GM19035 (cell line): Measurements from ENCODE around the gene ZNF683.
"Not testable (repeated sequence)": the region's sequence is repeated elsewhere in the genome, so short reads cannot be mapped to it uniquely, and the experiment has no call there.

Experiments used
- ATAC-seq: cut with Tn5 transposase; IDR thresholded peaks from one replicate; pipeline ENCODE4 v1.9.1; 2021; ENCODE audit not compliant: unreplicated experiment

ZNF683 gene

DNA sequence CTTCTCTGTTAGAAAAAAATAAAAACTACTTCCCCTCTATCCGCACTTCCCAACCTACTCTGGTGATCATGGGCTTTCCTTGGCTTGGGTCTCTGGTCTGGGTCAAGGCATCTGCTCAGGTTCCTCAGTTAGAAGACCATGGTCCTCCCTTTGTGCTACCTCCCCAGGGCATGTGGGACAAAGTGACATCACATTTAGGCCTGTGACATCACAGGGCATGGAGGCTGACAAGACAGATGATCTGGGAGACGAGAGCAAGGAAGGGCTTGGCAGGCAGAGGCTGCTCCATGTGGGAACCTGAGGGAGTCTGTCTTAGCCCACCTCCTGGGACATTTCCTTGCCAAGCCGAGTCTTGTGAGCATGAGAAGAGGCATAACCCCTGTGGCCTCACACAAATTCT is at the start of gene ZNF683:
ZNF683 (minus strand) TSS at position 140 of the 400 bp plus-strand sequence. CDS start 4,179 bp downstream, outside the sequence.
- ATAC-seq, result not testable (repeated sequence)

DNA sequence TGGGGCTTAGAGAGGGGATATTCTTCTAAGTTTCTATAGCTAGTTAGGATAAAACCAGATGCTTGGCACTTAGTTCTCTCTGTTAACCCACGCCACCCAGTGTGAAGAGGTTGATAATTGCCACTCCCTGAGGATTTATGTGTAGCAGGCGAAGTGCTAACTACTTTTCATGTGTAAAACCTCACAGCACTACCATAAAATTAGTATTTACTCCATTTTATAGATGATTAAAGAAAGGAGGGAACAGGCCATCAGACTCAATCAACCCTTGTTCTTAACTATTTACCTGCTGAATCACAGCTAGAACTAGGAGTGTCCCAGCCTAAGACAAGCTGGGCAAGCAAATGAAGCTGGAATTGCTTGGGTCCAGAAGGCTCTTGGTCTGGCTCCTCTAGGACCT is 46.9 kb upstream of the ZNF683 start:
- no peak for ATAC-seq

DNA sequence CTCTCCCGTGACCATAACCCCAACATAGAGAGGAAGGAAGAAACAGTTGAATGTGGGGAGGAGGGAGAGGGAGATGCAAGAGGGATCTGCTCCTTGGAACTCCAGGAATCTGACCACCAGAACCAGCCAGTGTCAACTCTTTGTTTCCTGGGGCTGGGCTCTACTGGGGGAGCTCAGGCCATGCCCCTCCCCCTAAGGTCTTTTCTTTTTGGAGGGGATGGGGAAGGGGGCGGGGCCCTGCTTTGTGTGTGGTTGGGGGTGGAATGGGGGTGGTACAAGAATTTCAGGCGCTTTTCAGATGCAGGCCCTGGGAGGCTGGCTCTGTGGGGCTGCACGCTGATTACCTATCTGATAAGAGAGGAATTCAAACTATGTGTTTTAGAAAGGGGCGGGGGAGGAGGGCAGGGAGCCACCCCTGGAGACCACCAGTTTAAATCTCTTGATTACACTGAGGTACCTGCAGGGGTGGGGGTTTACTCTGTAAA is 46.4 kb upstream of the ZNF683 start:
- ATAC-seq, result no peak

DNA sequence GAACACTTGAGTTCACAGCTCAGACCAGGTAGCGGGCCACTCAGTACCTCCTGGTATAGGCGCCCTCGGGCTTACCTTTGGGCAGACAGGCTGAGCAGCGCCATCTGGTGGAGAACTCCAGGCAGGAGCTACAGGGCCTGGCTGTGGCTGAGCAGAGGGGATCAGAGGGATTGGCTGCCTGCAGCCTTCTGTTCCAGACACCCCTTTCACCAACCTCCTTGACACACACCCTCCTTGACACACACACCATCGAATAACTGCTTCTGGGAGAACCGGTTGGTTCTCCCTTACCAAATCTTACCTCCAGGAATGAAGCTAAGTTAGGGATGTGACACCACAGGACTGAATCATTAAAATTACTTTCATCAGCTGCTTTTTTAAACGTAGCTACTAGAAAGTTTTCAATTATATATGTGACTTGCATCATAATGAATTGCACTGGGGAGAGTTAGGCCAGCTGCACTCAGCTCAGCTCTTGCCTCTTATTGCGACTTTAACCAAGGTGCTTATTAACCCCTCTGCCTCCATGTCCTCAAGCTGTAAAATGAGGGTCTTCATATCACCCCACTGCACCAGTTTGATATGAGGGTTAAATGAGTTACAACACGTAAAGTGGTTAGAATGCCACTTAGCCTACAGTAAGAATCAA is 44.7 kb upstream of the ZNF683 start:
- ATAC-seq, result no peak

DNA sequence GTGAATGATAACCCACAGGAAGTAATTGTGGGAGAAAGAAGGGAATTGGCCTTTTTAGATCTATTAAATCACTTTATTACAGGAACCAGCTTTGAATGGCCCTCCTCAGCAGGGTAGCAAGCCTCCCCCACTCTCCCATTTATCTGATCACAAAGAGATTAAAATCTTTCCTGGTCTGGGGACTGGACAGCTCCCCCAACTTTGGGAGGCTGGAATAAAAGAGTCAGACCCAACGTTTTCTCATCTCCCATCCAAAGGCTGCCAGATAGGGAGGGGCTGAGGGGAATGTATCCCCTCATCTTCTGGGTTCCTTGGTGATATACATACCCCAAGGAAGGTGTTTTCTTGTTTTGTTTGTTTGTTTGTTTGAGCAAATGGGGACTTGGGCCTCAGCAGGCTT is 40.5 kb upstream of the ZNF683 start:
- ATAC-seq, result no peak

DNA sequence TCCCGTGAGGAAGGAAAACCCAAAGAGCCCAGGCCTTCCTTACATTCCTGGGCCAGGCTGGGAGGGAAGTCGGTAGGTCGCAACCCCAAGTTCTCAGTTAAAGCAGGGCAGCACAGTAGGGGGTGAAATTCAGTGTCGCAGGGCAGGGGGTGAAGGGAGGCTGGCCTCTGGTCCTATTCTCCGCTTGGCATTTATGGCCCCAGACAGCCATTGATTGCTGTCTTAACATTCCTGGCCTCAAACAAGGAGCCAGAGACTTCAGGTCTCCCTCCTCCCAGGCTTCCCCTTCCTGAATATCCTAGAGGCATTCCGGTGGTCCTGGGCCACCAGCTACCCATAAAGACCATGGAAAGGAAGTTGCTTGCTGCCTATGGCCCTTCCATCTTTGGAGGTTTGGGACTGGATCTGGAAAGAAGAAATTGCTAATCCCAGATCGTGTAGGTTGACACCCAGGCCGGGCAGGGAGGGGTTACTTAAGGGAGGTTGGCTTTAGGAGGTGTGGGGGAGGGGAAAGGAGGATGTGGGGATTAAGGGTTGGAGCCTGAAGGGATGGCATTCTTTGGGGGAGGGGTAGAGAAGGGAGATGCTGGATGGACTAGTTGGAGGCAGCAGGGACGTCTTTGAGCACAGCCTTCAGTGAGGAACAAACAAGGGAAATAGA is 39.8 kb upstream of the ZNF683 start:
- no peak for ATAC-seq

DNA sequence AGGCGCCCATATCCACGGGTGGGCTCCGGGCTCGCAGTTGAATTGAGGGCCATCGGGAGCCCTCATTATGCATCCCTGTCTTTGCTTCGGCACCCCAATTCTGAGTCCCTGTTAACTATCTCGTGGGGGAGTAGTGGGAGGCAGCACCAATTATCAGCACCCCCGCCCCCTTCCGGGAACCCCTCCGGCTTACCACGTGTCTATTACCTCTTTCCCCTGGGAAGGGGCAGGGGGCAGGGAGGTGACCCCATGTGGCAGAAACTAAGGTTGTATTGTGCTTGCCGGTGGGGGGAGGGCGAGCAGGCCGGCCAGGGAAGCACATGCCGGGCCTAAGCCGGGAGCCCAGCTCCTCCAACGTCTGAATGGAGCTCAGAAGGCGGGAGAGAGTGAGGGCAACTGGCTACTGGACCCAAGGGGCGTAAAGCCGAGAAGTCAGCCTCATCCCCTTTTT is 39.1 kb upstream of the ZNF683 start:
- ATAC-seq, result no peak

DNA sequence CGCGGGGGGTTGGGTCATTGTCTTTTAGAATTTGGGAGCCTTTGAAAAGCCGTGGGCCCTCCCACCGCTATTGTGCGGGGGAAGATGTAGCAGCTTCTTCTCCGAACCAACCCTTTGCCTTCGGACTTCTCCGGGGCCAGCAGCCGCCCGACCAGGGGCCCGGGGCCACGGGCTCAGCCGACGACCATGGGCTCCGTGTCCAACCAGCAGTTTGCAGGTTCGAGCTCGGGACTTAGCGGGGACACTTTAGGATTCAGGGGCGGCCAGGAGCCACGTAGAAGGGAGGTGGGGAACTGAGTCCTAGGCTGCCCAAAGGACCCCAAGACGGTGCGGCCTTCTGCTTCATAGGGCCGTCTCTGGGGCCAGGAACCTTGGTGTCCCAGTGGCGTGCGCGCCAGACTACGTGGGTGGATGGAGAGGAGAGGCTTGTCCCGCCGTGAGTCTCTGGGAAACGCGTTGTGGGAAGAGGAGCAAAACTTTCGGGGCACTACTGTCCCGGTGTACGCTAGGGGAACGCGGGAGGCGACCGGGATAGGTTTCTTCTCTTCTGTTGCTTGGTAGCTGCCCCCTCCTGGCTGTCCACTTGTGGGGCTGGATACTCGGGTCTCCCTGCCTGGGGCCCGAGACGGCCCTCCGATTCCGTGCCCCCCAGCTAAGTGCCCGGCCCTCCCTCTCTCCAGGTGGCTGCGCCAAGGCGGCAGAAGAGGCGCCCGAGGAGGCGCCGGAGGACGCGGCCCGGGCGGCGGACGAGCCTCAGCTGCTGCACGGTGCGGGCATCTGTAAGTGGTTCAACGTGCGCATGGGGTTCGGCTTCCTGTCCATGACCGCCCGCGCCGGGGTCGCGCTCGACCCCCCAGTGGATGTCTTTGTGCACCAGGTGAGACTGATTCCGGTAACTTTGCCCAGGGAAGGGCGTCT is 38.4 kb upstream of the ZNF683 start, which contains the start of gene LIN28A:
LIN28A (plus strand) TSS at position 112 of the 918 bp plus-strand sequence; CDS start at position 187, 75 bp downstream.
- ATAC-seq, result no peak

DNA sequence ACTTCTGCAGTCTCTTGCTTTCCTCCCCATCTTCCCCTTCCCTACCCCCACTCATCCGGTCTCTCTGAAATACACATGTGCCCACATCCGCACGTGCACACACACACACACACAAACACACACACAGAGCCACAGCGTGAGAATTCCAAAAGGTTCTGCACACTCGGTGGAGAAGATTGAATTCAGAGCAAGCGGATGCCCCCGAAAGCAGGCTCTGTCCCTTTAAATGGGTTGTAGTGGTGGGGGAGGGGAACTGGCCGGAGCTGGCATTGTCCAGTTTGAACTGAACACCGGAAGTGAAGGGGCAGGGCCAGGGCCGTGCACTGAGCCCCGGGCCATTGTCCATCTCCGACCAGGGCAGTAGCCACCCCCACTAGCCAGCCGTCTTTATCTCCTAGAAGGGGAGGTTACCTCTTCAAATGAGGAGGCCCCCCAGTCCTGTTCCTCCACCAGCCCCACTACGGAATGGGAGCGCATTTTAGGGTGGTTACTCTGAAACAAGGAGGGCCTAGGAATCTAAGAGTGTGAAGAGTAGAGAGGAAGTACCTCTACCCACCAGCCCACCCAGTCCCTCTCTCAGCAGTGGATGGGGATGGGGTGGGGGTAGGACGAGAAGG is 36.7 kb upstream of the ZNF683 start:
- no peak for ATAC-seq

DNA sequence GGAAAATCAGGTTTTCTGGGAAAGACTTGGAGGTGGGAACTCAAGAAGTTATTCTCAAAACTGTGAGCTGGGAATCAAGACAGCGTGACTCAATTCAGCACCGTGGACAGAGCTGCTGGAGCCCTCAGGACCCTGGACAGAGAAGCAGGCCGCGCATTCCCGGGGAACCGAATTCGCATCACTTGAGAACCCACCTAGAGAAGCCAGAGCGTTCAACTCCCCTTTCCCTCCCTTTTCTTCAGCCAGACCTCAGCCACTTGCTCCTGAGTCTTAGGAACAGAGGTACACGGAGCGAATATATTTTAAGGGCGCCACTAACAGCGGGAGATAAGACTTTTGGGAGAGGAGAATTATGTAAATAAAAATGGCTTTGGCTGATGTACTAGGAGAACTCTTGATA is 36.1 kb upstream of the ZNF683 start:
- ATAC-seq, result no peak

DNA sequence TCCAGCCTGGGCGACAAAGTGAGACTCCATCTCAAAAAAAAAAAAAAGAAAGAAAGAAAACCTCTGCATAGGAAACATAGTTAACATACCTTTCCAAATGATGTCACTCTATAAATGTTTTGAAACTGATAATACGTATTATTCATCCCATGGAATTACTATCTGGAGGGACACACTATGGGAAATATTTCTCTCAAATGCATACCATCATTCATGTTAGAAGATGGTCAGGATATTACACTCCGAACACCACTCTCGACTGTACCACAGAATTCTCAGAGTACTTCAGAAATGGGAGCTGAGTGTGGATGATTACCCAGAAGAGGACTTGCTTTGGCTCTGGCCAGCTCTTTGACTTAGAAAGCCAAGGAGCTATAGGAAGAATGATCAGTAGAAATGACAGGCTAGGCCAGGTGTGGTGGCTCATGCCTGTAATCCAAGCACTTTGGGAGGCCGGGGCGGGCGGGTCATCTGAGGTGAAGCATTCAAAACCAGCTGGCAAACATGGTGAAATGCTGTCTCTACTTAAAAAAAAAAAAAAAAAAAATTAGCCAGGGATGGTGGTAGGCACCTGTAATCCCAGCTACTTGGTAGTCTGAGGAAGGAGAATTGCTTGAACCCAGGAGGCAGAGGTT is 32.8 kb upstream of the ZNF683 start:
- ATAC-seq, result no peak

DNA sequence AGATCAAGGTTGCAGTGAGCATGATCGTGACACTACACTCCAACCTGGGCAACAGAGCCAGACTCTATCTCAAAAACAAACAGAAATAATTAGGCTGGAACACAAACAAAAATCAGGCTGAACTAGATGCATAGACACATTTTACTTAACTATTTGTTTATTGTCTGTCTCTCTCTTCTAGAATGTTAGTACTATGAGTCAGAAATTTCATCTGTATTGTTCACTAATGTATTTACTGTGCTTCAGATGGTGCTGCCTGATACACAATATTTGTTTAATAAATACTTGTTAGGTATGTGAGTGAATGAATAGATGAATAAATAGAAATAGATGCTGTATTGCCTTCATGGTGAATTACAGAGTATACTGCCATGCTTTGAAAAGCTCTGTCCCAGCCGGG is 32.1 kb upstream of the ZNF683 start:
- no peak for ATAC-seq

DNA sequence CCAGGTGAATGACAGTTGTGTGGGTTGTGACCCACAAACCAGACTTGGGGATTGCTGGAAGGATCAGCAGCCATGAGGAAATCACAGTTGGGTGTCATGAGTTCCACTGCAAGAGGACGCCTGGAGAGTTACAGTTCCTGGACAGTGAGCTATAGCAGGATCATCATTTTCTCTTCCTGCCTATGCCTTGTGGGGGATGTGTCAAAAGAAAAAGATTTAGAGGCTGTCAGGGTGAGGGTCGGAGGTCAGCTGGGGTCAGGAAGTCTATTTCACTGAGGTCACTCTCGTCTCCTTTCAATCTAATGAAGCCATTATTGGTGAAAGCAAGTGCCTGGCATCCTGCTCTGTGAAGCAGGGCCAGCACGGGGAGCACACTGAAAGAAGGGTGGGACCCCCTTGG is 31.1 kb upstream of the ZNF683 start:
- no peak for ATAC-seq

DNA sequence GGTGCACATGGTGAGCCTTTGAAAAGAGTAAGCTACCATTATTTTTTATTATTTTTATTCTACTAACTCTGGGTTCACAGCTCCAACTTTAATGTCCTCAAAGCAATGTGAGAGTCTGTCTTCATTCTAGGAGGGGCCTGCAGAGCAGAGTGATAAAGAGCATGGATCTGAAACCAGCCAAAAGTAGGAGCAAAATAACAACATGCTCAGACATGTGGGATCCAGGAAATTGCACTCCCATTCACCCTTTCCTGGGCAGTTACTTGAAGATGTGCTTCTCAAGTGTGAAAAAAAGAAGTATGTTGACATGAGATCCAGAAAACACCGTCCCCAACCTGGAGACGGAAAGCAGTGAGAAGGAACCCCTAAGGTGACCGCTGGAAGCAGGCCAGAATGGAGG is 29.3 kb upstream of the ZNF683 start:
- ATAC-seq, result no peak

DNA sequence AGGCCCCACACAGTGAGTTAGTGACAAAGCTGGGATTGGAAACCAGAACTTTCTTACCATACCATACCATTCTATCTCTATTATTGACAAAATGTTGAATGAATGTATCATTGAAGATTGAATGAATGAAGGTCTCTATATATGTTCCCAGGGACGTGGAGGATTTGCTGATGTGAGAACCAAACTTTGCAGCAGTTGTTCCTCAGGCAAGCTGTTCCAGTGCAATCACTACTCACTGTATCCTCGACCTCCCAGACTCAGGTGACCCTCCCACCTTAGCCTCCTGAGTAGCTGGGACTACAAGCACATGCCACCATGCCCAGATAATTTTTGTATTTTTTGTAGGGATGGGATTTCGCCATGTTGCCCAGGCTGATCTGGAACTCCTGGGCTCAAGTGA is 26.5 kb upstream of the ZNF683 start:
- no peak for ATAC-seq

DNA sequence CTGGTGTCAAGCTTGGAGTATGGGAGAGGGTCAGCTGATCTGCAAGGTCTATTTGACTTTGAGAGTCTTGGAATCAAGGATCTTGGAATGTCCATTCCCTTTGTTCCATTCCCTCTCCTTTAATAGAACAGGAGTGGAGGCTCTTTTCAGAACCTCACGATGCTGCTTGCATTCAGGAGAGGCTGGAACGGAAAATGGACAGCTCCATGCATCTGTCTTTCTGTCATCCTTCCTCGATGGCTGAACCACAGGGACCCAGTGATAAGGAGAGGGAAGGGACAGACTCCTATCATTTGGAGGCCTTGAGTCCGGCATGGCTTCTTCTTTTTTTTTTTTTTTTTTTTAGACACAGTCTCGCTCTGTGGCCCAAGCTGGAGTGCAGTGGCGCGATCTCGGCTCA is 23.2 kb upstream of the ZNF683 start:
- no peak for ATAC-seq

DNA sequence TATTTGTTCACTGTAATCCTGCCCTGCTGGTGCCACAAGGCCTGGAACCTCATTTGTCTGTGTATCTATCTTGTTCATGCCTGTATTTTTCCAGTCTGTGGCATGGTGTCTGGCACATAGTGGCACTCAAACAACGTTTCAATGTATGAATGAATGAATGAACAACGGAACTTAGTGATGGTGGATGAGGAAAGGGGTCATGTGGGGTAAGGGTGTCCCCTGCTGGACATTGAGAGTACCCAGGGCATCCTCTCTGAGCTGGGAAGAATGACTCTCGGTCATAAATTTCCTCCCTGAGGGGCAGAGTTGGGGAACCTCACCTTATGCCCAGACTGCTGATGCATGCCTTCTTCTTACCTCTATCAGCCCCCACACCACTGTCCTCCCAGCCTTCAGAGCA is 18.9 kb upstream of the ZNF683 start:
- no peak for ATAC-seq

DNA sequence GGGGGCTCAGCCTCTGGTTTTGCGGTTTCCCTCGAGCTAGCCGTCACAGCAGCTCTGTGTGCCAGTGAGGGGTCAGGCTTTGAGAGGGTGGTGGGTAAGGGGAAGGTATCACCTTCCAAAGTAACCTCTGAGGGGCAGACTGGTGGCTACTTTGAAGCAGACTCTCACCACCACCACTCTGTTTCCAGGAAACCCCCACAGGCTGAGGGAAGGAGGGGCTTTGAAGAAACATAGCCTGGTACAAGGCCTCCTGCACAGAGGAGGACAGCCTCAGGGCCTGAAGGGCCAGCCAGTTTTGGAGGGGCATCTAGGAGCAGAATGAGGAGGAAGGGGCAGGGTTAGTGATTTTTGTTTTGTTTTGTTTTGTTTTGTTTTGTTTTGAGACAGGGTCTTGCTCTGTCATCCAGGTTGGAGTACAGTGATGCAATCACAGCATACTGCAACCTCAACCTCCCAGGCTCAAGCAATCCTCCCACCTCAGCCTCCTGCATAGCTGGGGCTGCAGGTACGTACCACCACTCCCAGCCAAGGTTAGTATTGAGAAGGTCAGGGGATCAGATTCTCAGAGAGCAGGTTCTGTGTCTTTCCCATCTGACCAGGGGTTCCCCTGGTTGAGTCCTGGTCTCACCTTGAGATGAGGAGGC is 17.2 kb upstream of the ZNF683 start:
- ATAC-seq, result no peak

DNA sequence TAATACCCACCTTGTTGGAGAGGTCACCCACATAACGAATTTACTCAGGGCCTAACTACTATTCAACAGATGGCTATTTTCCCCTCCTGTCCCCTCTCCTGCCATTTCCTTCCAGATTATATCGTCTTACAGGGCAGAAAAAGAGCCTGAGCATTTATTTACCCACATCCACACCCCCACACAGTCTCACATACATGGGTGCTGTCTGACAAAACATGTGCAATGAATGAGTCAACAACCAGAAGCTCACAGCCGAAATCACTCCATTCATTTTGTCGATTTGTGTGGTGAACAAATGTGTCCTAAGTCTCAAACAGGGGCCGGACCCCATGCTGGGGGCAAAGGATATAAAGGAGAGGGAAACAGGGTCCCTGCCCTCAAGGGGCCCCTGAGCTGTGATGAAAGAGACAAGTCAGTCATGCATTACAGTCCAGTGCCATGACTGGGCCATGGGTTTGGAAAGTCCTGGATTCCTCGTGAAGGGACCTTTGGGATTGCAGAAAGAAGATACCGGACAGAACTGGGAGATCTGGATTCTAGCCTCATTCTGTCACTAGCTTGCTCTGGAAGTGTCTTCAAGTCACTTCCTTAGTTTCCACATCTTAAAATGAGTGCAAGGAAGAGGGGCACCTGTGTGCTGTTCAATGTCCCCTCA is 16.4 kb upstream of the ZNF683 start:
- no peak for ATAC-seq

DNA sequence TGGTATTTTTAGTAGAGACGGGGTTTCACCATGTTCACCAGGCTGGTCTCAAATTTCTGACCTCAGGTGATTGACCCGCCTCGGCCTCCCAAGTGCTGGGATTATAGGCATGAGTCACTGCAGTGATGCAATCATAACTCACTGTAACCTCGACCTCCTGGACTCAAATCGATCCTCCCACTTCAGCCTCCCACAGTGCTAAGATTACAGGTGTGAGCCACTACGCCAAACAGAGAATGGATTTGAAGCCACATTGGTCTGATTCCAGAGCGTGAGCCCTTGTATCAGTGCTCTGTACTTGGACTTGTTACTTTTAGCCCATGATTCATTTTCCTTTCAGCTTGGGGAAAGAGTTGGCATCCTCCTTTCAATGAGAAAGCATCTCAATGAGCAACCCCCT is 14.9 kb upstream of the ZNF683 start:
- no peak for ATAC-seq
